Bronchial epithelial cell (primary cell): ENCODE results near the gene RPL23. TPM values are rescaled to one million over a fixed set of nuclear protein-coding genes. Genes with fewer than 3 reads are reported as not detected.

ENCODE experiments used
- DNase-seq: peaks from one replicate; pipeline ENCODE4 v3.0.0-alpha.2; 2010; ENCODE audit warnings: low read depth
- FAIRE-seq: peaks from 2 replicates; lab custom pipeline; 2011; peaks lifted over from hg19 to GRCh38; lab: Jason Lieb, UNC
- H3K27me3 ChIP-seq: 2 replicates; pipeline ENCODE4 v1.5.1; 2011; ENCODE audit warnings: low read length; ENCODE audit not compliant: control insufficient read depth, insufficient read depth
- H3K36me3 ChIP-seq: 2 replicates; pipeline ENCODE4 v1.5.1; 2011; ENCODE audit warnings: low read length; ENCODE audit not compliant: control insufficient read depth, insufficient read depth
- H3K4me3 ChIP-seq: 2 replicates; pipeline ENCODE4 v1.5.1; 2011; ENCODE audit warnings: mild to moderate bottlenecking, low read depth, low read length, control low read depth
- total RNA-seq: library from RNA; depleted of rRNA; stranded (reverse); fragments of >200 nt; gene quantifications from 2 replicates; pipeline ENCODE4 v1.2.1, GENCODE V29; 2014
- TF ChIP-seq, protein P1 (sequence below): IDR thresholded peaks from 2 replicates; pipeline ENCODE4 v1.5.1; 2011; ENCODE audit warnings: mild to moderate bottlenecking, moderate library complexity, low read length, control low read depth, inconsistent platforms; ENCODE audit not compliant: insufficient read depth, severe bottlenecking

RPL23 gene
- total RNA-seq, 1 donor from 2014 or later, result 3,303 TPM

DNA sequence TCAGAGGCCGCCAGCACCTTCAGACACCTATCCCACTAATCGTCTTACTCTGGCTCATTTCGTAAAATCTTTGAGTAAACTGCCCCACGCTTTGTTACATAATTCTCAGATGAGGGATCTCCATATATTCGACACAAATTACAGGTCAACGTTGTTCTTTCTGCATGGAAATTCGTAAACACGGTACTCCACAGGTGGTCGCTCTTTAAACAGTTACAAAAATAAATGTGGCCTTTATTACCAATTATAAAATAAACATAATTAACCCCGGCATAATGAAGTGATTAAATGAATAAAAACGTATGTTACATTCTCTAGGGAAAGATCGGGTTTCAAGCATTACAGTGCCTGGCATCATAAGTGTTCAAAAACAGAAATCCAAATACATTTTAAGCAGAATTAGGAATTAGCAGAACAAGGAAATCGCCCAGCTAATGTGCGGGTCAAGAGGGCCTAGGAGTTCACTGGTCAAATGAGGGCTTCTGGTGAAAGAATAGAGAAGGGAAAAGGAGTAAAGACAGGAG, 53.2 kb downstream of the RPL23 start:
- Histone ChIP-seq H3K36me3 (peaks cover 3% of the 10 kb centered on the region), H3K4me3 (peak overlapping the region; percentile 89), H3K27me3 (no peaks in the 10 kb centered on the region)
- FAIRE-seq (no peak), DNase-seq (no peak)
- TF ChIP-seq, protein P1, sequence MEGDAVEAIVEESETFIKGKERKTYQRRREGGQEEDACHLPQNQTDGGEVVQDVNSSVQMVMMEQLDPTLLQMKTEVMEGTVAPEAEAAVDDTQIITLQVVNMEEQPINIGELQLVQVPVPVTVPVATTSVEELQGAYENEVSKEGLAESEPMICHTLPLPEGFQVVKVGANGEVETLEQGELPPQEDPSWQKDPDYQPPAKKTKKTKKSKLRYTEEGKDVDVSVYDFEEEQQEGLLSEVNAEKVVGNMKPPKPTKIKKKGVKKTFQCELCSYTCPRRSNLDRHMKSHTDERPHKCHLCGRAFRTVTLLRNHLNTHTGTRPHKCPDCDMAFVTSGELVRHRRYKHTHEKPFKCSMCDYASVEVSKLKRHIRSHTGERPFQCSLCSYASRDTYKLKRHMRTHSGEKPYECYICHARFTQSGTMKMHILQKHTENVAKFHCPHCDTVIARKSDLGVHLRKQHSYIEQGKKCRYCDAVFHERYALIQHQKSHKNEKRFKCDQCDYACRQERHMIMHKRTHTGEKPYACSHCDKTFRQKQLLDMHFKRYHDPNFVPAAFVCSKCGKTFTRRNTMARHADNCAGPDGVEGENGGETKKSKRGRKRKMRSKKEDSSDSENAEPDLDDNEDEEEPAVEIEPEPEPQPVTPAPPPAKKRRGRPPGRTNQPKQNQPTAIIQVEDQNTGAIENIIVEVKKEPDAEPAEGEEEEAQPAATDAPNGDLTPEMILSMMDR, result no peak

GRCh38 chr17:38799501-38800236, 53.9 kb downstream of the RPL23 start, which contains the start of gene PIP4K2B:
TSS of gene PIP4K2B (minus strand) at chr17:38799556. CDS start at chr17:38799424, 132 bp downstream.
- FAIRE-seq, result no peak
- H3K36me3 ChIP-seq, result peaks cover 3% of the 10 kb centered on the region
- TF ChIP-seq, protein P1, result no peak

DNA sequence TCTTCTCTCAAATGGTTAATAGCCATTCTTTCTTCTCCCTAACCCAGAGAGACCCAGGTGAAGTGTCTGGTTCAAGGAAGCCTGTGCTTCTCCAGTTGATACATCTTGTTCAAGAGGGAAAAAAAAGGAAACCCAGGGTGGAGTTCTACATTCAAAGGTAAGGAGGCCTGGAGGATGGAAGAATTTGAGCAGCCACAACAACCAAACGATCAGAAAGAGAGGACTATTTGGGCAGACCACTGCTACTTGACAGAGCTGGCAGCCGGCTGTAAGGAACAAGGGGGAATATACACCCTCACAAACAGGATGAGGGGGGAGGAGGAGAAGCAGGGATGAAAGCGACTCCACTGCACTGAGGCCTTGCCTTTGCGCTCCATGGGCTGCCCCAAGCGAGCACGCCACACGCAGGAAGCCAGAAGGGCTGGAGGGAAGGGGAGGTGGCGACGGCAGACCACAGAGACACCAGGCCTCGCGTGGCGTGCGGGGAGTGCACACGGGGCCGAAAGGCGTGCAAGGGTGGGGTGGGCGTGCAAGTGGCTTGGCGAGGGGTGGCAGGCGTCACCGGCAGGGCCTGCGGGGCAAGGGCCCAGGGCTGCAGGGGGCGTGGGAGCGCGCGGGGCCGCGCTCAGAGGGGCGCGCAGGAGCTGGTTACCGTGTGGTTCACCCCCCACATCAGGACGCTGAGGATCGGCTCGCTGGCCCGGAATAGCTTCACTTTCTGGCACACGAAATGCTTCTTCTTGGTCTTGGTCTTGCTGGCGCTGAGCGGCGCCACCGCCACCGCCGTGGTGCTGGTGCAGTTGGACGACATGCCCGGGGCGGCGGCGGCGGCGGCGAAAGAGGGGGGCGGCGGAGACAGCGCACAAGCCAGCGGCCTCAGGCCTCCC, 54.7 kb downstream of the RPL23 start:
- DNase-seq, result no peak
- no peaks in the 10 kb centered on the region for H3K27me3 ChIP-seq
- H3K4me3 ChIP-seq, result peak overlapping the region; percentile 89
- H3K36me3 ChIP-seq, result peaks cover 3% of the 10 kb centered on the region
- FAIRE-seq, result no peak
- TF ChIP-seq, protein P1, result no peak

More at GRCh38 chr17:38799501-38800236, 53.9 kb downstream of the RPL23 start, which contains the start of gene PIP4K2B:
- peak; percentile 83 for DNase-seq
- Histone ChIP-seq H3K4me3 (peak within 1 kb of the TSS; percentile 89), H3K27me3 (no peaks in the 10 kb centered on the region)

Other genes with a start within 250 kb of the RPL23 start
- under 0.01 and 0.64 TPM in 2 replicates for gene SRCIN1, start 247.8 kb downstream of the RPL23 start, total RNA-seq
- 2.4 and 4.2 TPM in 2 replicates for gene EPOP, start 178.8 kb downstream of the RPL23 start, total RNA-seq
- gene MLLT6, start 148.4 kb downstream of the RPL23 start, total RNA-seq, result 10.8 and 14.2 TPM in 2 replicates
- gene CISD3, start 123.4 kb downstream of the RPL23 start, total RNA-seq, result 2.9 and 4.4 TPM in 2 replicates
- 1.1 and 2.3 TPM in 2 replicates for gene PCGF2, start 105.4 kb downstream of the RPL23 start, total RNA-seq
- gene PSMB3, start 101.0 kb downstream of the RPL23 start, total RNA-seq, result 273 and 288 TPM in 2 replicates
- 15.5 and 21.9 TPM in 2 replicates for gene PIP4K2B, start 54.2 kb downstream of the RPL23 start, total RNA-seq
- 11.6 and 14.3 TPM in 2 replicates for gene CWC25, start 28.4 kb downstream of the RPL23 start, total RNA-seq
- 18.6 and 21.9 TPM in 2 replicates for gene LASP1, start 16.3 kb upstream of the RPL23 start, total RNA-seq
- under 0.01 TPM in 1 of 2 replicates, not detected in the other for gene FBXO47, start 113.7 kb upstream of the RPL23 start, total RNA-seq